NCI-H345 treated with DMSO at 0.1 percent for 48 hours (cell line): Measurements from ENCODE around the gene PPM1M.

Experiments
- DNase-seq: peaks from one replicate; lab custom pipeline; 2025; ENCODE audit not compliant: unreplicated experiment; lab: John Stamatoyannopoulos, UW

The PPM1M gene

GRCh38 chr3:52245322-52246263, at the start of gene PPM1M:
Gene PPM1M (plus strand): TSS chr3:52245759. CDS start chr3:52245825, 66 bp downstream.
- no peak for DNase-seq

- DNase-seq, result no peak
These were observed 49.7 kb upstream of the PPM1M start for GRCh38 chr3:52195823-52196331.

- DNase-seq, result no peak
These were observed 48.6 kb upstream of the PPM1M start for GRCh38 chr3:52196977-52197376.

GRCh38 chr3:52197499-52197841, 48.1 kb upstream of the PPM1M start:
- DNase-seq, result no peak

GRCh38 chr3:52197842-52198625, 47.5 kb upstream of the PPM1M start, which contains the start of gene ALAS1:
Gene ALAS1 (plus strand): TSS chr3:52198160. CDS start chr3:52199242, 1,082 bp downstream.
- peak; percentile 66 for DNase-seq

GRCh38 chr3:52198643-52199608, 46.6 kb upstream of the PPM1M start:
- no peak for DNase-seq

GRCh38 chr3:52200981-52201679, 44.4 kb upstream of the PPM1M start:
- no peak for DNase-seq

- DNase-seq, result no peak
These were observed 43.0 kb upstream of the PPM1M start for GRCh38 chr3:52202384-52203077.

- no peak for DNase-seq
These were observed 41.9 kb upstream of the PPM1M start for GRCh38 chr3:52203701-52204100.

- DNase-seq, result peak; percentile 83
These were observed 41.1 kb upstream of the PPM1M start for GRCh38 chr3:52204337-52205073.

- no peak for DNase-seq
These were observed 39.7 kb upstream of the PPM1M start for GRCh38 chr3:52205727-52206372.

- no peak for DNase-seq
These were observed 37.0 kb upstream of the PPM1M start for GRCh38 chr3:52208556-52208955.

GRCh38 chr3:52210037-52210436, 35.5 kb upstream of the PPM1M start:
- no peak for DNase-seq

GRCh38 chr3:52210550-52211046, 35.0 kb upstream of the PPM1M start:
- no peak for DNase-seq

- no peak for DNase-seq
These were observed 34.2 kb upstream of the PPM1M start for GRCh38 chr3:52211268-52211891.

GRCh38 chr3:52213005-52213404, 32.6 kb upstream of the PPM1M start:
- no peak for DNase-seq

- no peak for DNase-seq
These were observed 31.7 kb upstream of the PPM1M start for GRCh38 chr3:52213901-52214300.

- DNase-seq, result no peak
These were observed 30.2 kb upstream of the PPM1M start for GRCh38 chr3:52215351-52215750.
